Activated naive CD4-positive, alpha-beta T cell treated with Interleukin-2 at 50 U/mL for 16 hours (primary cell): Measurements from ENCODE around the gene ACTR1A.
"Not testable (repeated sequence)": the region's sequence is repeated elsewhere in the genome, so short reads cannot be mapped to it uniquely, and the experiment has no call there.

ENCODE experiments used
- DNase-seq: peaks from one replicate; pipeline ENCODE4 v3.0.0-alpha.2; 2020

ACTR1A gene

GRCh38 chr10:102480396-102480795 lies 22.1 kb downstream of the ACTR1A start:
- DNase-seq, result no peak

GRCh38 chr10:102479651-102480050 lies 22.9 kb downstream of the ACTR1A start:
- DNase-seq, result no peak

- DNase-seq, result no peak
Observed at GRCh38 chr10:102476466-102477141, 25.9 kb downstream of the ACTR1A start.

GRCh38 chr10:102475451-102476040 lies 27.0 kb downstream of the ACTR1A start:
- DNase-seq, result no peak

DNA sequence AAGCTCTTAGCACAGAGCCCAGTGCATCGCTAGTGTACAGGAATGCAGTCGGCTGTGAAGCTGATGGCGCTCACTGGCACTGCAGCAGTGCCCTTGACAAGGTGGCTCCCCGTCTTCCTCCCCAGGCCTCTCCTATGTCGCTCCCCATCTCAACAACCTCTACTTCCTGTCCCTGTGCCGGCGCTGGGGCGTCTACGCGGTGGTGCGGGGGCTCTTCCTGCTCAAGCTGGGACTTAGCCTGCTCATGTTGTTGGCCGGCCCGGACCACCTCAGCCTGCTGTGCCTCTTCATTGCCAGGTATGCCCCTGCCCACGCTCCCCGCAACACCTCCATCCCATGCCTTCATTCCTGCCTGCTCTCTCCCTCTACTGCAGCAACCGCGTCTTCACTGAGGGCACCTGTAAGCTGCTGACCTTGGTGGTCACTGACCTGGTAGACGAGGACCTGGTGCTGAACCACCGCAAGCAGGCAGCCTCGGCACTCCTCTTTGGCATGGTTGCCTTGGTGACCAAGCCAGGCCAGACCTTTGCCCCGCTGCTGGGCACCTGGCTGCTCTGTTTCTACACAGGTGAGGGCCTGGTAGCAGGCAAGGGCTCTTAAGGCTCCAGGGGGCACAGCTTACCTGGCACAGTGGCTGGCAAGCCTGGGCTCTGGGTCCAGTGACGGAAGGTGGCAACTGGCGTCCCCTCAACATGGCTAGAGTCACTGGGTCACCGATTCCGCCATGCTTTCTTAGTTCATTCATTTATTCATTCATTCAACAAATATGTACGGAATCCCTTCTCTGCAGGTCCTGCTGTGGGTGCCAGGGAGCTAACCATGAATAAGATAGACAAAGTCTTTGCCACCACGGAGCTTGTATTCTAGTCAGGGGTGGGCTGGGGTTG lies 28.8 kb downstream of the ACTR1A start:
- no peak for DNase-seq

- DNase-seq, result no peak
Observed at GRCh38 chr10:102470579-102471546, 31.6 kb downstream of the ACTR1A start.

GRCh38 chr10:102468683-102469082 lies 33.8 kb downstream of the ACTR1A start:
- no peak for DNase-seq

DNA sequence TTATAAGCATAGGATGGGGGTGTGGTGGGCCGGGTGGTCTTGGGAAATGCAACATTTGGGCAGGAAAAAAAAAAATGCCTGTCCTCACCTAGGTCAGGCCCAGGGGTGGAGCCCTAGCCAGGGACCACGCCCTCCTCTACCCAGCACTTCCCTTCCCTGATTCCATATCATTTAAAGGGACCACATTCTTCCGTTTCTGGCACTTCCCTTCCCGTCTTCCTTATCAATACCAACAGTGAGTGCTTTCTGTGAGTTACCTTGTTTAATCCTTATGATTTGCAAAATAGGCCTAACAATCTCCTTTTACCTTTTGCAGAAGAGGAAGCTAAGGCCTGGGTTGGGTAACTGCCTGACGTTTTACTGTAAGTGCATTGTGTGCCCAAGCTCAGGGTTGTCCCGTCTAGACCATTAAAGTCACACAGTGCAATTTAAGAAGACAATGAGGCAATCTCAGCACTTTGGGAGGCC lies 34.5 kb downstream of the ACTR1A start:
- DNase-seq, result no peak

GRCh38 chr10:102467318-102467717 lies 35.2 kb downstream of the ACTR1A start:
- DNase-seq, result no peak

DNA sequence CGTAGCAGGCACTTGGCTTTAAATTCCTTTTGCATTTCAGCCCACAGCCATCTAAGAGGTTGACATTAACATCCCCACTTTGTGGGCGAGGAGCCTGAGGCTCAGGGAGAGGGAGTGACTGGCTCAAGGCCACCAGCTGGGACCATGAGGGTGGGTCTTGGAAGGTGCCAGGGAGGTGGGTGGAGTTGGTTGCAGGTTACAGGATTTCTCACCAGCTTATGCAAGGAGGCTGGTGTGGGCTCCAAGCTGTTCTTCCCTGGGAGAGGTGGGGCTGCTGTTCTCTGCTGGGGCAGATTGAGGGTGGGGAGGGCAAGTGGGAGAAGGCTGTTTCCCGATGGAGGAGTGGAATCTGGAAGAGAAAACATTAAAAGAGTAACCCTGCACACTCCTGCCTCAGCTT lies 37.0 kb downstream of the ACTR1A start:
- DNase-seq, result no peak

- DNase-seq, result no peak
Observed at GRCh38 chr10:102463983-102464382, 38.5 kb downstream of the ACTR1A start.

GRCh38 chr10:102462512-102463054 lies 39.9 kb downstream of the ACTR1A start:
- no peak for DNase-seq

DNA sequence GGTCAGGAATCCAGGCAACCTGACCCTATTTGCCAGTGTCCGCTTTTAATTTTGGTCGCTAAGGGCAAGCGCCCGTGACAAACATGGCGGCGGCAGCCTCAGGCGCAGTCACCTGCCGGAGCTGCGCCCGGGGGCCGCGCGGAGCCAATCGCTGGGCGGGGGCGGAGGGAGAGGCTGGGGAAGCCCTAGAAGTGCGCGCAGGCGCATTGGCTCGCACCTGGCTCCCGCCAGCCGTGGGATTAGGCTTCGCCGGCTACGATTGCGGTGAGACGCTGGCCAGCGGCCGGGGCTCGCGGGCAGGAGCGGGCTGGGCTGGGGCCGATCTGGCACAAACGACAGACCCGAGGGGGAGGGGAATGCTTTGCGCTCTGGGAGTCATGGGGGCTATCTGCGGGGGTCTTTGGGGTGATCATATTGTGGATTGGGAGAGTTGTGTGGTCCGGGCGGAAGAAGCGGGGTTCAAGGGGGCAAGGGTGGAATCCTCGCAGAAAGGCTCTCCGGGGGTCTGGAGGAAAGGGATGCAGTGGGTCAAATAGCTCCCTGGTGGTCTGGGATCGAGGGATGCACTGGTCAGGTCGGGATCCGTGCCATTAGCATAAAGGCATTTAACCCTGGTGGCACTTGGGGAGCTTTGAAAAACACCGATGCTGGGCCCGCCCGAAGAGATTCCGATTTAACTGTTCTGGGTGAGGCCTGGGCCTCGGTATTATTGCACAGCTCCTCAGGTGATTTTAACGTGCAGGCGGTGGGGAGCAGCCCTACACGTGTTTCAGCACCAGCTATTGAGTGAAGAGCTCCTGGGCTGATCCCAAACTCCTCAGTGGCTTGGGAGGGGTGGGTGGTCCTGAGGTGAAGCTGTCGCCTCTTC lies 41.1 kb downstream of the ACTR1A start:
- DNase-seq, result peak; percentile 93

DNA sequence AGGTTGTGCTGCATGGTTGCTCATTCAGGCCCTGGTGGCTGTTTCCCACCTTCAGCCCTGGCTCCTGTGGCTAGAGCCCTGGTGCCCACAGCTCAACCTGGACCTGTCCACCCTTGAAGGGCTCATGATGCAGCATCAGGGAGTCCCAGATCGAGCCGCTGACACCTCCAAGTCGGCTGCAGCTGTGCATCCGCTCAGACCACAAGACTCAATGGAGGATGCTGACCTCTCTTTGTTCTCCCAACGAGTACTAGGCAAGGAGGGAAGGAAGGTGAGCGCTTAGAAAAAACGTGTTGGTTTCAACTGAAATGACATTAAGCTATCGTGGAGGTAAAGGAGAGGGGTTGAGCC lies 41.7 kb downstream of the ACTR1A start:
- DNase-seq, result no peak

DNA sequence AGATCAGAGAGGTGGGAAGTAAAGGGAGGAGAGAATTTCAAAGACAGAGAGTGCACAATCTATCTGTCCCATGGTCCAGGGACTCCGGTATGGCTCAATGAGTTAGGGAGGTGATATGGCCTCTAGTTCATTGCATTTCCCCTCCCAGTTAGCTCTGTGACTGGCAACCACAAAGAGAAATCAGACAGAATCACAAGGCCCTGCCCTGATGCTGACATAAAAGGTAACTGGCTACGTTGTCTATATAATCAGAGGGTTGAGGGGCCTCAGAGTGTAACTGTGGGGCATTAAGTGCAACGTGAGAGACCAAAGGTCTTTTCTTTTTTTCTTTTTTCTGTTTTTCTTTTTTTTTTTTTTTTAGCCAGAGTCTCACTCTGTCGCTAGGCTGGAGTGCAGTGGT lies 43.9 kb downstream of the ACTR1A start:
- no peak for DNase-seq

DNA sequence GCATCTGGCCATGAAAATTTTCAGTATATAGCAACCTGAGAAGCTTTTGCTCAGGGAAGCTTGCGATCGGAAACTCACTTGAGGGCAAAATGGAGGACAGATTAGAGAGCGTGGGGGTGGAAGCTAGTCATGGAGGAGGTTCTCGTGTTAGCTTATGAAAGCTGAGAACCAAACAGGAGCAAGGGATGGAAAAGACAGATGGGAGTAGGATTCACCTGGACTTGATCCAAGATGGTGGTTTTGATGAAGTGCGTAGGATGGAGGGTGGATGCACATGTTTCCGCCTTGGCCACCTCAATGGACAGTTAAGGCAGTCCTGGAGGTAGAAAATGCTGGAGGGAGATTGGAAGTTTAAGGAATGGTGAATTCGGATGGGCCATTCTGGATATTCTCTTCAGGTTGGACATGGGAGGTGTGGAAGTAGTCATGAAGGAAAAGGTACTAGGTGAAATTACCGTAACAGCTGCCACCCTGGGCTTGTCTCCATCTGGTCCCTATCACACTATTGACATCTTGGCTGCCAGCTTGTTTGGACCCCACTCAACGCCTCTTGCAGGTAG lies 44.8 kb downstream of the ACTR1A start:
- DNase-seq, result no peak

GRCh38 chr10:102455893-102456471 lies 46.5 kb downstream of the ACTR1A start:
- no peak for DNase-seq

- DNase-seq, result not testable (repeated sequence)
Observed at GRCh38 chr10:102454662-102455487, 47.6 kb downstream of the ACTR1A start.

GRCh38 chr10:102453502-102453901 lies 49.0 kb downstream of the ACTR1A start:
- no peak for DNase-seq
